Measurements from ENCODE around the gene ANKRD23. TPM values are rescaled to one million over a fixed set of nuclear protein-coding genes. Genes with fewer than 3 reads are reported as not detected.

The ANKRD23 gene
- total and polyA plus RNA-seq, 2 of the 8 experiments (the other 6 are each of a cell fraction or from before 2014, with no cell fraction given): 3.4 to 3.5 TPM

DNA sequence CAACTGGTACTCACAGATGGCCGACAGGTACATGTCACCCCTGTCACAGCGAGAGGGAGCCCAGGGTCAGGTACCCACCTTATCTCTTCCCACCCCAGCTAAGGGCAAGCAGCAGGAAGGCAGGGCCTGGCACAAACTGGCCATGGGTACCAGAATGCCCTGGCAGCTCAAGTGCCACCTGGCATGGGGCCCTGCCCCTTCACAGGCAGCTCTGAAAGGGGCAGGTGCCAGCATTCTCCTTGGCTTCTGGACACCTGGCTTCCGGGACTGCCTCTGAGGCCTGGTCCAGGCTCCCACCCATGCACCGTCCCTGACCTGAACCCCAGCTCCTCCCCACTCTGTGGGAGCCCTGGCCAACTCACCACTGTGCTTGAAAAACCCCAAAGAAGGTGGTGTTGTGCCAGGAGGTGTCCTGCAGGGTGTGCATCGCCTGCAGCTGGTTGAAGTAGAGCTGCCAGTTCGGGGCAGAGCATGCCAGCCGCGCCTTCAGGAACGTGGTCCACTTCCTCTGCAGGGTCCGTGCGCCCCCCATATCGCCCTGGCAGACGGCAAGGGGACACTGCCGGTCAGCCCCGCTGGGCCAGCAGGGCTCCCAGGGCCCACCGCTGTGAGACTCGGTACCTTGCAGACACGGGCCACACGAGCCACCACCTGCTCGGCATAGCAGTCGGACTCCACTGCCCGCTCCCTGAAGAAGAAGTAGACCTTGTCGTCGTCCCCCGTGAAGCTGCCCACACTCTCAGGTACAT, 20.7 kb upstream of the ANKRD23 start (continued):
- TF ChIP-seq SRF (IDR thresholded peaks at IDR 0.05; ENCODE audit: low read depth, low read length): no peak
- TF ChIP-seq RFX5 (IDR thresholded peaks at IDR 0.05; ENCODE audit: borderline replicate concordance, low read depth, low read length): no peak
- TF ChIP-seq RNF2 (IDR thresholded peaks at IDR 0.05; ENCODE audit: borderline replicate concordance, low read depth, low read length, missing control alignments, poor library complexity, severe bottlenecking): no peak
- TF ChIP-seq CHD2 (IDR thresholded peaks at IDR 0.05; ENCODE audit: low read length): no peak
- no peak for TF ChIP-seq FOSL1 (IDR thresholded peaks at IDR 0.05; ENCODE audit: insufficient read depth, low read depth, low read length)

All from H1 (cell line).